Sigmoid colon (tissue), 7 donors: ENCODE data around the gene COL4A1. TPM values are rescaled to one million over a fixed set of nuclear protein-coding genes. Genes with fewer than 3 reads are reported as not detected.

Source experiments
- DNase-seq: peaks from one replicate; pipeline ENCODE4 v3.0.0-alpha.2; 2019
- H3K27ac ChIP-seq, 4 donors: fragments of 200-600 bp; sonication (generic); one replicate each; pipeline ENCODE4 v1.5.1; 2016 to 2019; ENCODE audit warnings: mild to moderate bottlenecking in 1 of 4
- H3K27me3 ChIP-seq, 3 donors: fragments of 200-600 bp; sonication (generic); one replicate each; pipeline ENCODE4 v1.5.1; 2019; ENCODE audit warnings: mild to moderate bottlenecking in 1 of 3
- H3K36me3 ChIP-seq, 4 donors: fragments of 200-600 bp; sonication (generic); one replicate each; pipeline ENCODE4 v1.5.1; 2016 to 2019
- H3K4me1 ChIP-seq, 4 donors: fragments of 200-600 bp; sonication (generic); one replicate each; pipeline ENCODE4 v1.5.1; 2017 to 2019
- H3K4me3 ChIP-seq, 4 donors: fragments of 200-600 bp; sonication (generic); one replicate each; pipeline ENCODE4 v1.5.1; 2017 to 2019; ENCODE audit warnings: mild to moderate bottlenecking in 2 of 4, moderate library complexity in 1 of 4
- H3K9me3 ChIP-seq, 4 donors: fragments of 200-600 bp in 3 of 4; sonication (generic) in 3 of 4; one replicate each; pipeline versions ENCODE4 v1.5.1 to v1.6.1; 2013 to 2019
- CTCF ChIP-seq, 4 experiments: fragments of 450-650 bp in 3 of 4; fragments of 200-600 bp in 1 of 4; IDR thresholded peaks; one replicate each; pipeline ENCODE4 v1.5.1; 2016 to 2019; ENCODE audit warnings: antibody characterized with exemption in 4 of 4, mild to moderate bottlenecking in 3 of 4, moderate library complexity in 2 of 4
- EP300 ChIP-seq, 4 donors: sonication (generic); formaldehyde crosslinking; IDR thresholded peaks; one replicate each; pipeline ENCODE4 v1.6.1; 2017; ENCODE audit warnings: antibody characterized with exemption in 4 of 4
- POLR2A ChIP-seq, 2 donors: fragments of 450-650 bp; IDR thresholded peaks; one replicate each; pipeline ENCODE4 v1.6.1; 2016; ENCODE audit warnings: antibody characterized with exemption in 2 of 2, mild to moderate bottlenecking in 2 of 2, moderate library complexity in 2 of 2
- POLR2AphosphoS5 ChIP-seq, 4 donors: sonication (generic); formaldehyde crosslinking; IDR thresholded peaks; one replicate each; pipeline ENCODE4 v1.6.1; 2017; ENCODE audit warnings: antibody characterized with exemption in 4 of 4
- WGBS, 2 donors: extraction: QIAGEN DNeasy Blood & Tissue Kit; methylation state at CpG; one replicate each; pipeline ENCODE4 v1.1.7; 2013; 5-methylcytosine and 5-hydroxymethylcytosine counted together
- intact Hi-C: fragments of 100-400 bp; cut with DNase I; formaldehyde crosslinking; loops from one replicate; pipeline ENCODE4 v1.15.1; 2023
- polyA plus RNA-seq, 3 donors: library from polyadenylated mRNA; stranded (reverse); fragments of 200-250 nt; gene quantifications; one replicate each; pipeline ENCODE4 v1.2.3, GENCODE V29; 2013
- total RNA-seq, 4 donors: library from RNA; depleted of rRNA; stranded (reverse); fragments of >200 nt; gene quantifications; one replicate each; pipeline ENCODE4 v1.1.0, GENCODE V29; 2016
- donor health status: healthy with polysubstance abuse.
- donor health status: Bipolar disorder and iron deficiency.
- donor health status: healthy.

The COL4A1 gene
- total and polyA plus RNA-seq, 7 donors, result 9.2 to 598 (median 235) TPM

- Histone ChIP-seq H3K27ac (no peak overlapping the region), H3K4me3 (no peak overlapping the region), H3K27me3 (no peaks in the 10 kb centered on the region), H3K4me1 (peaks cover 0 to 20% (median 17%) of the 10 kb centered on the region in 4 donors), H3K9me3 (no peaks in the 10 kb centered on the region), H3K36me3 (no peaks in the 10 kb centered on the region)
- TF ChIP-seq POLR2A (IDR thresholded peaks at IDR 0.05), result no peak
- no peak for TF ChIP-seq EP300 (IDR thresholded peaks at IDR 0.05)
- no peak for TF ChIP-seq CTCF (IDR thresholded peaks at IDR 0.05)
- TF ChIP-seq POLR2AphosphoS5 (IDR thresholded peaks at IDR 0.05), result no peak
- intact Hi-C loops, result no loop called here
- WGBS, 2 donors, result 72 to 74% methylated on average over 14 of the region's 14 CpGs
- no peak for DNase-seq
These were observed 182.6 kb downstream of the COL4A1 start for GRCh38 chr13:110124201-110124940.

GRCh38 chr13:110123041-110123809 lies 183.7 kb downstream of the COL4A1 start:
- WGBS, 2 donors, result 87 to 91% methylated on average over 19 of the region's 19 CpGs
- intact Hi-C loops, result no loop called here
- TF ChIP-seq POLR2AphosphoS5 (IDR thresholded peaks at IDR 0.05), result no peak
- no peak for TF ChIP-seq EP300 (IDR thresholded peaks at IDR 0.05)
- no peak for TF ChIP-seq POLR2A (IDR thresholded peaks at IDR 0.05)
- no peak for TF ChIP-seq CTCF (IDR thresholded peaks at IDR 0.05)
- Histone ChIP-seq H3K9me3 (no peaks in the 10 kb centered on the region), H3K4me3 (no peak overlapping the region), H3K36me3 (no peaks in the 10 kb centered on the region), H3K4me1 (peaks cover 0 to 20% (median 17%) of the 10 kb centered on the region in 4 donors), H3K27ac (no peak overlapping the region), H3K27me3 (no peaks in the 10 kb centered on the region)
- DNase-seq, result no peak

- Histone ChIP-seq H3K4me3 (no peak overlapping the region), H3K9me3 (no peaks in the 10 kb centered on the region), H3K4me1 (peaks cover 0 to 10% (median 8%) of the 10 kb centered on the region in 4 donors), H3K27ac (no peak overlapping the region), H3K27me3 (peaks cover 0 to 2% (median 0%) of the 10 kb centered on the region in 3 donors), H3K36me3 (no peaks in the 10 kb centered on the region)
- intact Hi-C loops, result no loop called here
- WGBS, 2 donors, result 31 to 71% methylated on average over 6 of the region's 6 CpGs
- DNase-seq, result no peak
- TF ChIP-seq CTCF (IDR thresholded peaks at IDR 0.05) (no peak), POLR2AphosphoS5 (IDR thresholded peaks at IDR 0.05) (no peak), EP300 (IDR thresholded peaks at IDR 0.05) (no peak), POLR2A (IDR thresholded peaks at IDR 0.05) (no peak)
These were observed 185.4 kb downstream of the COL4A1 start for GRCh38 chr13:110121422-110122083.

GRCh38 chr13:110119935-110120905 lies 186.7 kb downstream of the COL4A1 start:
- peaks cover 0 to 2% (median 0%) of the 10 kb centered on the region in 3 donors for H3K27me3 ChIP-seq
- TF ChIP-seq CTCF (IDR thresholded peaks at IDR 0.05) (no peak), EP300 (IDR thresholded peaks at IDR 0.05) (no peak), POLR2A (IDR thresholded peaks at IDR 0.05) (no peak), POLR2AphosphoS5 (IDR thresholded peaks at IDR 0.05) (no peak)
- no peaks in the 10 kb centered on the region for H3K36me3 ChIP-seq
- no peak overlapping the region for H3K4me3 ChIP-seq
- intact Hi-C loops, result no loop called here
- no peaks in the 10 kb centered on the region for H3K9me3 ChIP-seq
- WGBS, 2 donors, result 68 to 85% methylated on average over 18 of the region's 18 CpGs
- H3K4me1 ChIP-seq, result no peaks in the 10 kb centered on the region
- H3K27ac ChIP-seq, result no peak overlapping the region
- DNase-seq, result no peak
